ENCODE data around the gene GPR26.

- TF ChIP-seq EZH2 (IDR thresholded peaks at IDR 0.05; ENCODE audit: insufficient read depth, poor library complexity, severe bottlenecking) (no peak), EZH2phosphoT487 (IDR thresholded peaks at IDR 0.05; ENCODE audit: insufficient read depth, low read depth) (no peak)
Observed at GRCh38 chr10:123717336-123717735, 51.2 kb downstream of the GPR26 start.

All from GM23248 (cell line).